ENCODE measurements around the gene CRISPLD2.

- TF ChIP-seq POLR2A (IDR thresholded peaks at IDR 0.05; ENCODE audit: low read length): no peak
- TF ChIP-seq GATA1 (IDR thresholded peaks at IDR 0.05; ENCODE audit: low read depth, low read length): no peak
Measured at GRCh38 chr16:84957792-84958191, 138.0 kb downstream of the CRISPLD2 start.

Measured in erythroblast (primary cell).